ENCODE data around the gene ARHGAP15. TPM values are rescaled to one million over a fixed set of nuclear protein-coding genes. Genes with fewer than 3 reads are reported as not detected.

Gene ARHGAP15
- total and polyA plus RNA-seq, 2 experiments from 2014 or later: 0.26 TPM; not detected in 1

DNA sequence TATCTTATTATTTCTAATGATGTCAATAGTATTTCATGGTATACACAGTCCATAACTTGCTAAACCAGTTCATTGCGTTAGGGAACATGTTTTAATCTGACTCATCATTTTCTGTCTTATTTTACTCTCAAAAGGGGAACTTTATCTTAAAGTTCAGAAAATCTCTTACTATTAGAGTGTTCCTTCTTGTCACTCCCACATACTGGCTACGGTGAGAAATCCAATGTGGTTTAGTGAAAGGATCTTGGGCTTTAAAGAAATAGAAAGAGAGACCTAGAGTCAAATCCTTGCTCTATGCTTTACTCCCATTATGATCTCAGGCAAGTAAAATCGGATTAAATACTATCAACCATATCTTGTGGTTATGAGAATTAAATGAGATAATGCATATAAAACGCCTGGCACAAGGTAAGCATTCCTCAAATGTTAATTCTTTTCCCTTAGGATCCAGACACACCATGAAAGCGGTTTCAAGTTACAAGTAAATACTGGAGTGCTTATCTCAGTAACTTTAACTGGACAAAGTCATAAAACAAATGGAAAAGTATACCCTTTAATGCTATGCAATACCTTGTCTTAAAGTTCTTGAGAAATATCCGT is 576.0 kb downstream of the ARHGAP15 start (continued):
- TF ChIP-seq, protein P1, sequence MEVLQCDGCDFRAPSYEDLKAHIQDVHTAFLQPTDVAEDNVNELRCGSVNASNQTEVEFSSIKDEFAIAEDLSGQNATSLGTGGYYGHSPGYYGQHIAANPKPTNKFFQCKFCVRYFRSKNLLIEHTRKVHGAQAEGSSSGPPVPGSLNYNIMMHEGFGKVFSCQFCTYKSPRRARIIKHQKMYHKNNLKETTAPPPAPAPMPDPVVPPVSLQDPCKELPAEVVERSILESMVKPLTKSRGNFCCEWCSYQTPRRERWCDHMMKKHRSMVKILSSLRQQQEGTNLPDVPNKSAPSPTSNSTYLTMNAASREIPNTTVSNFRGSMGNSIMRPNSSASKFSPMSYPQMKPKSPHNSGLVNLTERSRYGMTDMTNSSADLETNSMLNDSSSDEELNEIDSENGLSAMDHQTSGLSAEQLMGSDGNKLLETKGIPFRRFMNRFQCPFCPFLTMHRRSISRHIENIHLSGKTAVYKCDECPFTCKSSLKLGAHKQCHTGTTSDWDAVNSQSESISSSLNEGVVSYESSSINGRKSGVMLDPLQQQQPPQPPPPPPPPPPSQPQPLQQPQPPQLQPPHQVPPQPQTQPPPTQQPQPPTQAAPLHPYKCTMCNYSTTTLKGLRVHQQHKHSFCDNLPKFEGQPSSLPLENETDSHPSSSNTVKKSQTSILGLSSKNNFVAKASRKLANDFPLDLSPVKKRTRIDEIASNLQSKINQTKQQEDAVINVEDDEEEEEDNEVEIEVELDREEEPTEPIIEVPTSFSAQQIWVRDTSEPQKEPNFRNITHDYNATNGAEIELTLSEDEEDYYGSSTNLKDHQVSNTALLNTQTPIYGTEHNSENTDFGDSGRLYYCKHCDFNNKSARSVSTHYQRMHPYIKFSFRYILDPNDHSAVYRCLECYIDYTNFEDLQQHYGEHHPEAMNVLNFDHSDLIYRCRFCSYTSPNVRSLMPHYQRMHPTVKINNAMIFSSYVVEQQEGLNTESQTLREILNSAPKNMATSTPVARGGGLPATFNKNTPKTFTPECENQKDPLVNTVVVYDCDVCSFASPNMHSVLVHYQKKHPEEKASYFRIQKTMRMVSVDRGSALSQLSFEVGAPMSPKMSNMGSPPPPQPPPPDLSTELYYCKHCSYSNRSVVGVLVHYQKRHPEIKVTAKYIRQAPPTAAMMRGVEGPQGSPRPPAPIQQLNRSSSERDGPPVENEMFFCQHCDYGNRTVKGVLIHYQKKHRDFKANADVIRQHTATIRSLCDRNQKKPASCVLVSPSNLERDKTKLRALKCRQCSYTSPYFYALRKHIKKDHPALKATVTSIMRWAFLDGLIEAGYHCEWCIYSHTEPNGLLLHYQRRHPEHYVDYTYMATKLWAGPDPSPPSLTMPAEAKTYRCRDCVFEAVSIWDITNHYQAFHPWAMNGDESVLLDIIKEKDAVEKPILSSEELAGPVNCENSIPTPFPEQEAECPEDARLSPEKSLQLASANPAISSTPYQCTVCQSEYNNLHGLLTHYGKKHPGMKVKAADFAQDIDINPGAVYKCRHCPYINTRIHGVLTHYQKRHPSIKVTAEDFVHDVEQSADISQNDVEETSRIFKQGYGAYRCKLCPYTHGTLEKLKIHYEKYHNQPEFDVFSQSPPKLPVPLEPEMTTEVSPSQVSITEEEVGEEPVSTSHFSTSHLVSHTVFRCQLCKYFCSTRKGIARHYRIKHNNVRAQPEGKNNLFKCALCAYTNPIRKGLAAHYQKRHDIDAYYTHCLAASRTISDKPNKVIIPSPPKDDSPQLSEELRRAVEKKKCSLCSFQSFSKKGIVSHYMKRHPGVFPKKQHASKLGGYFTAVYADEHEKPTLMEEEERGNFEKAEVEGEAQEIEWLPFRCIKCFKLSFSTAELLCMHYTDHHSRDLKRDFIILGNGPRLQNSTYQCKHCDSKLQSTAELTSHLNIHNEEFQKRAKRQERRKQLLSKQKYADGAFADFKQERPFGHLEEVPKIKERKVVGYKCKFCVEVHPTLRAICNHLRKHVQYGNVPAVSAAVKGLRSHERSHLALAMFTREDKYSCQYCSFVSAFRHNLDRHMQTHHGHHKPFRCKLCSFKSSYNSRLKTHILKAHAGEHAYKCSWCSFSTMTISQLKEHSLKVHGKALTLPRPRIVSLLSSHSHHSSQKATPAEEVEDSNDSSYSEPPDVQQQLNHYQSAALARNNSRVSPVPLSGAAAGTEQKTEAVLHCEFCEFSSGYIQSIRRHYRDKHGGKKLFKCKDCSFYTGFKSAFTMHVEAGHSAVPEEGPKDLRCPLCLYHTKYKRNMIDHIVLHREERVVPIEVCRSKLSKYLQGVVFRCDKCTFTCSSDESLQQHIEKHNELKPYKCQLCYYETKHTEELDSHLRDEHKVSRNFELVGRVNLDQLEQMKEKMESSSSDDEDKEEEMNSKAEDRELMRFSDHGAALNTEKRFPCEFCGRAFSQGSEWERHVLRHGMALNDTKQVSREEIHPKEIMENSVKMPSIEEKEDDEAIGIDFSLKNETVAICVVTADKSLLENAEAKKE (CRISPR knock-in tag; IDR thresholded peaks at IDR 0.05): no peak
- TF ChIP-seq EZH2 (IDR thresholded peaks at IDR 0.05; ENCODE audit: low read depth, unreplicated experiment): no peak
- TF ChIP-seq ZNF114 (CRISPR knock-in tag; IDR thresholded peaks at IDR 0.05): no peak
- TF ChIP-seq, protein P2, sequence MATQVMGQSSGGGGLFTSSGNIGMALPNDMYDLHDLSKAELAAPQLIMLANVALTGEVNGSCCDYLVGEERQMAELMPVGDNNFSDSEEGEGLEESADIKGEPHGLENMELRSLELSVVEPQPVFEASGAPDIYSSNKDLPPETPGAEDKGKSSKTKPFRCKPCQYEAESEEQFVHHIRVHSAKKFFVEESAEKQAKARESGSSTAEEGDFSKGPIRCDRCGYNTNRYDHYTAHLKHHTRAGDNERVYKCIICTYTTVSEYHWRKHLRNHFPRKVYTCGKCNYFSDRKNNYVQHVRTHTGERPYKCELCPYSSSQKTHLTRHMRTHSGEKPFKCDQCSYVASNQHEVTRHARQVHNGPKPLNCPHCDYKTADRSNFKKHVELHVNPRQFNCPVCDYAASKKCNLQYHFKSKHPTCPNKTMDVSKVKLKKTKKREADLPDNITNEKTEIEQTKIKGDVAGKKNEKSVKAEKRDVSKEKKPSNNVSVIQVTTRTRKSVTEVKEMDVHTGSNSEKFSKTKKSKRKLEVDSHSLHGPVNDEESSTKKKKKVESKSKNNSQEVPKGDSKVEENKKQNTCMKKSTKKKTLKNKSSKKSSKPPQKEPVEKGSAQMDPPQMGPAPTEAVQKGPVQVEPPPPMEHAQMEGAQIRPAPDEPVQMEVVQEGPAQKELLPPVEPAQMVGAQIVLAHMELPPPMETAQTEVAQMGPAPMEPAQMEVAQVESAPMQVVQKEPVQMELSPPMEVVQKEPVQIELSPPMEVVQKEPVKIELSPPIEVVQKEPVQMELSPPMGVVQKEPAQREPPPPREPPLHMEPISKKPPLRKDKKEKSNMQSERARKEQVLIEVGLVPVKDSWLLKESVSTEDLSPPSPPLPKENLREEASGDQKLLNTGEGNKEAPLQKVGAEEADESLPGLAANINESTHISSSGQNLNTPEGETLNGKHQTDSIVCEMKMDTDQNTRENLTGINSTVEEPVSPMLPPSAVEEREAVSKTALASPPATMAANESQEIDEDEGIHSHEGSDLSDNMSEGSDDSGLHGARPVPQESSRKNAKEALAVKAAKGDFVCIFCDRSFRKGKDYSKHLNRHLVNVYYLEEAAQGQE (IDR thresholded peaks at IDR 0.05; ENCODE audit: unreplicated experiment): no peak
- TF ChIP-seq ZNF331 (CRISPR knock-in tag; IDR thresholded peaks at IDR 0.05; ENCODE audit: low read depth): no peak

DNA sequence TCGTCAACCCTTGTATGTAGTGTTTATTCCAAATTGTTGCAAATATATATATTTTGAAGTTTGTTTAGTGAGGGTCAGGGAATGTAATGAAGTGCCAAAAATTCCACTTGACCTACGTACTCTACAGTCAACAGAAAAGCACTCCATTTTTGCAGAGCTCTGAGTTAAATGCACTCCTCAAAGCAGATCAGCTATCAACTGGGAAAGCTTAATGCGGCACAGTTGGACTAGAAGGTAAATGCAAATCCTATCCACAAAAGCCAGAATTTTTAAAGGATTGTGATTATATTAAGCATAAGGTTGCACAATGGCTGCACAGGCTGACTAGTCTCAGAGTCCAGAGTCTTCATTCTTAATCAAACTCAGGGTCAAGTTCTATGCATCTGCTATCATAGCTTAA is 577.1 kb downstream of the ARHGAP15 start:
- no peaks in the 10 kb centered on the region for H3K27me3 Mint-ChIP-seq (ENCODE audit: insufficient read depth, low read depth, poor library complexity)
- H3K27me3 ChIP-seq (ENCODE audit: insufficient read depth): no peaks in the 10 kb centered on the region
- TF ChIP-seq POLR2AphosphoS5 (IDR thresholded peaks at IDR 0.05; ENCODE audit: low read depth) (no peak), JUNB (IDR thresholded peaks at IDR 0.05; ENCODE audit: unreplicated experiment) (no peak), ZNF331 (CRISPR knock-in tag; IDR thresholded peaks at IDR 0.05; ENCODE audit: low read depth) (no peak), CREB1 (CRISPR knock-in tag; IDR thresholded peaks at IDR 0.05; ENCODE audit: low read depth) (no peak), STAT1 (IDR thresholded peaks at IDR 0.05; ENCODE audit: unreplicated experiment) (no peak)

More for the DNA sequence above, 577.1 kb downstream of the ARHGAP15 start:
- DNase-seq (ENCODE audit: low spot score) (no peak), ATAC-seq (no peak)
- H3K36me3 ChIP-seq (ENCODE audit: insufficient read depth): no peaks in the 10 kb centered on the region
- no peak overlapping the region for H3K4me2 ChIP-seq
- no peaks in the 10 kb centered on the region for H3K9me2 ChIP-seq (ENCODE audit: insufficient read depth)
- H2AFZ ChIP-seq: no peak overlapping the region; the same call in 1 of the 2 replicates
- no peak overlapping the region for H3K27ac ChIP-seq (ENCODE audit: low read depth)
- Mint-ChIP-seq H3K4me3 (no peak overlapping the region), H3K4me1 (peaks cover 7% of the 10 kb centered on the region), H3K9me3 (no peaks in the 10 kb centered on the region), H3K36me3 (ENCODE audit: low read depth) (no peaks in the 10 kb centered on the region), H3K27ac (no peak overlapping the region)
- no peaks in the 10 kb centered on the region for H3K79me2 ChIP-seq (replicated peaks; ENCODE audit: insufficient read depth)
- no peaks in the 10 kb centered on the region for H3F3A ChIP-seq (replicated peaks; ENCODE audit: low read depth)
- no peak overlapping the region for H3K4me3 ChIP-seq
- no peaks in the 10 kb centered on the region for H3K4me1 ChIP-seq (ENCODE audit: insufficient read depth)
- H4K20me1 ChIP-seq (replicated peaks; ENCODE audit: insufficient read depth): no peaks in the 10 kb centered on the region

Measured in GM23338 (cell line).